Adrenal gland (tissue), 12 donors: ENCODE data around the gene TSHZ2. TPM values are rescaled to one million over a fixed set of nuclear protein-coding genes. Genes with fewer than 3 reads are reported as not detected.

Source experiments
- DNase-seq, 7 donors: peaks; one replicate each; pipeline ENCODE4 v3.0.0-alpha.2; 2019 to 2020
- H3K27ac ChIP-seq, 5 donors: fragments of 200-600 bp; sonication (generic) in 4 of 5; 1 replicate in 3 of 5; 2 replicates in 2 of 5; pipeline versions ENCODE4 v1.5.1 to v1.8.0; 2016 to 2020; ENCODE audit warnings: mild to moderate bottlenecking in 1 of 5
- H3K27me3 ChIP-seq: fragments of 200-600 bp; 2 replicates; pipeline ENCODE4 v1.8.0; 2021
- H3K36me3 ChIP-seq, 2 donors: fragments of 200-600 bp; replicated peaks in 1 of 2; 1 replicate in 1 of 2; 2 replicates in 1 of 2; pipeline versions ENCODE4 v1.5.1 to v1.8.0; 2018 to 2022
- H3K4me1 ChIP-seq, 2 donors: fragments of 200-600 bp; replicated peaks in 1 of 2; 1 replicate in 1 of 2; 2 replicates in 1 of 2; pipeline versions ENCODE4 v1.5.1 to v1.8.0; 2018 to 2021
- H3K4me3 ChIP-seq, 4 donors: fragments of 200-600 bp; sonication (generic) in 3 of 4; one replicate each; pipeline ENCODE4 v1.5.1; 2016 to 2018
- H3K9me3 ChIP-seq, 3 donors: fragments of 200-600 bp; sonication (generic) in 1 of 3; replicated peaks in 1 of 3; 1 replicate in 2 of 3; 2 replicates in 1 of 3; pipeline versions ENCODE4 v1.5.1 to v1.8.0; 2016 to 2021
- POLR2A ChIP-seq, 2 donors: fragments of 450-650 bp; IDR thresholded peaks; one replicate each; pipeline ENCODE4 v1.6.1; 2017; ENCODE audit warnings: antibody characterized with exemption in 2 of 2, mild to moderate bottlenecking in 2 of 2, moderate library complexity in 1 of 2
- WGBS, 4 donors: extraction: QIAGEN DNeasy Blood & Tissue Kit in 2 of 4; methylation state at CpG; one replicate each; pipeline versions ENCODE4 v1.1.5 to v1.1.7; 2013 to 2017; 5-methylcytosine and 5-hydroxymethylcytosine counted together
- intact Hi-C, 2 donors: fragments of 100-400 bp; cut with DNase I; formaldehyde crosslinking; loops; one replicate each; pipeline versions ENCODE4 v1.14.1 to v1.15.0; 2022 to 2023
- polyA plus RNA-seq, 3 donors: library from polyadenylated mRNA; stranded (reverse); fragments of 200-250 nt in 2 of 3; fragments of 350-450 nt in 1 of 3; fragmentation: Illumina TruSeq in 1 of 3; extraction: RNeasy Lipid Tissue Mini Kit (QIAGEN cat#74804) in 1 of 3; gene quantifications; one replicate each; pipeline ENCODE4 v1.2.3, GENCODE V29; 2013 to 2014
- total RNA-seq, 9 donors: library from RNA; depleted of rRNA in 4 of 9; stranded (reverse); fragments of >200 nt in 4 of 9; fragments of 120-200 nt in 1 of 9; fragmentation: NEBNext Ultra II Directional in 1 of 9; extraction: Animal tissue kit (Norgen Biotek cat#: 25700) in 1 of 9; gene quantifications; one replicate each; pipeline versions ENCODE4 v1.1.0 to v1.2.4, GENCODE V29; 2013 to 2023
- TF ChIP-seq, protein P1 (sequence below), 6 experiments: fragments of 450-650 bp in 4 of 6; fragments of 200-600 bp in 2 of 6; sonication (generic) in 1 of 6; IDR thresholded peaks; 1 replicate in 5 of 6; 2 replicates in 1 of 6; pipeline versions ENCODE4 v1.5.1 to v1.8.0; 2016 to 2021; ENCODE audit warnings: antibody characterized with exemption in 6 of 6, mild to moderate bottlenecking in 2 of 6, moderate library complexity in 1 of 6
- donor health status: healthy with polysubstance abuse.
- donor health status: Bipolar disorder and iron deficiency.
- donor health status: DM: yes; HTN: yes; CAD: no.
- donor health status: DM: no; HTN: no; CAD: no.
- donor health status: DM: no; HTN: no; CAD: no.
- donor health status: DM: yes; HTN: yes; CAD: no.

Gene TSHZ2
- total and polyA plus RNA-seq, 12 donors, result 20.5 to 87.1 (median 52.4) TPM

DNA sequence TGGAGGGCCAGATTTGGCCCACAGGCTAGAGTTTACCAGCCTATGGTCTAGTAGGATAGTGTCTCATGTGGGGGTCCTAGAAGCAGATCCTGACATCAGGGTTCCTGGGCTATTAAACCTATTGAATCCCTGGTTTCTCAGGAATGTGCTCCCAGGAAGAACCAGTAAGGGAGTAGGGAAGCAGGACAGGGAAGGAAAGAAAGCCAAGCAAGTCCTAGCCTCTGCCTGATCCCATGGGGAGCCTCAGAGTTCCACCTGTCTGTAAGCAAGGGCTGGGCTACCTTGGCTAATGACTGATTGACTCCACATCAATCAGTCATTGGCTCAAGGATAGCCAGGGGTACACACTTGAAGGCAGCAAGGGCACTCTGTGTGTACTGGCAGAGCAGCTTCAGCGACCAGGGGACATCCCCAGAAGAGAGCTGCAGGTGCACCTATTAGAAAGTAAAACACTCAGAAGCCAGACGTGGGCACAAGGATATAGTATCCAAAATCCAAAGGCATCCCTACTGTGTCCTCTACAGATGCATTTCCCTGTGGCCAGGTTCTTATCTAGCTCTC is 309.5 kb downstream of the TSHZ2 start:
- H3K4me3 ChIP-seq, result no peak overlapping the region
- H3K27me3 ChIP-seq, result no peaks in the 10 kb centered on the region
- no peaks in the 10 kb centered on the region for H3K9me3 ChIP-seq
- TF ChIP-seq POLR2A (IDR thresholded peaks at IDR 0.05), result no peak
- TF ChIP-seq, protein P1, sequence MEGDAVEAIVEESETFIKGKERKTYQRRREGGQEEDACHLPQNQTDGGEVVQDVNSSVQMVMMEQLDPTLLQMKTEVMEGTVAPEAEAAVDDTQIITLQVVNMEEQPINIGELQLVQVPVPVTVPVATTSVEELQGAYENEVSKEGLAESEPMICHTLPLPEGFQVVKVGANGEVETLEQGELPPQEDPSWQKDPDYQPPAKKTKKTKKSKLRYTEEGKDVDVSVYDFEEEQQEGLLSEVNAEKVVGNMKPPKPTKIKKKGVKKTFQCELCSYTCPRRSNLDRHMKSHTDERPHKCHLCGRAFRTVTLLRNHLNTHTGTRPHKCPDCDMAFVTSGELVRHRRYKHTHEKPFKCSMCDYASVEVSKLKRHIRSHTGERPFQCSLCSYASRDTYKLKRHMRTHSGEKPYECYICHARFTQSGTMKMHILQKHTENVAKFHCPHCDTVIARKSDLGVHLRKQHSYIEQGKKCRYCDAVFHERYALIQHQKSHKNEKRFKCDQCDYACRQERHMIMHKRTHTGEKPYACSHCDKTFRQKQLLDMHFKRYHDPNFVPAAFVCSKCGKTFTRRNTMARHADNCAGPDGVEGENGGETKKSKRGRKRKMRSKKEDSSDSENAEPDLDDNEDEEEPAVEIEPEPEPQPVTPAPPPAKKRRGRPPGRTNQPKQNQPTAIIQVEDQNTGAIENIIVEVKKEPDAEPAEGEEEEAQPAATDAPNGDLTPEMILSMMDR (IDR thresholded peaks at IDR 0.05), result no peak
- 79 to 96% (median 85%) methylated on average over 2 of the region's 2 CpGs for WGBS, 4 donors
- H3K27ac ChIP-seq, result no peak overlapping the region
- H3K4me1 ChIP-seq, result no peaks in the 10 kb centered on the region
- intact Hi-C loops, result no loop called here
- DNase-seq, result no peak
- H3K36me3 ChIP-seq, result no peaks in the 10 kb centered on the region

DNA sequence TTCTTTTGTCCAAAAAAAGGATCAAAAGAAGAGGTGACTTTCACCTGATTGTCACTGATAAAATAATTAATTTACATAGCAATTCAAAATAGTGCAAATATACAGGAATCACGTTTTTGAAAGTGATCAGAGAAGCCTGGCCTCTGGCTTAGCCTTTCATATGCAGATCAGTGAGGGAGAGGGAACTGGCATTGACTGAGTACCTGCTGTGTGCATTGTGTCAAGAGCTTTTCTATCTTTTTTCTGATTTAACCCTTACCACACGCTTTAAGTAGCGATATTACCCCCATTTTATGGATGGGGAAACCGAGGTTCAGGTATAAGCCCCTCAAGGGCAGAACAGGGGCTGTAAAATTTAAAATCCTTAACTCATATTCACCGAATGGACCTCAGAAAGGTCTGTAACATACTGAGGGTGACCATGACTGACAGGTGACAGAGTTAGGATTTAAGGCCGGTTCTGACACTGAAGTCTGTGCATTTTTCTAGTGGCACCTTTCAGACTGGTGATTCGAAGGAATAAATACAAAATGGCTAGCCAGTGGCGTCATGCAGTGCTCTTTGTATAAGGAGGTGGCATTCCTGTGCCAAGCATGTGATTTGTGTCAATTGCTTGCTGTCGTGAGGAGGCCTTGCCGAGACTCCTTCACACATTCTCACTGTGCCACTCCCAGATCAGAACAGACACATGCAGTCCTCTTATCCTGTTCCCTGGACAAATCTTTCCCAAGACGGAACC is 310.2 kb downstream of the TSHZ2 start:
- intact Hi-C loops, result no loop called here
- Histone ChIP-seq H3K27me3 (no peaks in the 10 kb centered on the region), H3K36me3 (no peaks in the 10 kb centered on the region), H3K4me3 (no peak overlapping the region), H3K27ac (no peak overlapping the region), H3K9me3 (no peaks in the 10 kb centered on the region), H3K4me1 (no peaks in the 10 kb centered on the region)
- DNase-seq, result no peak
- TF ChIP-seq, protein P1 (IDR thresholded peaks at IDR 0.05), result no peak
- no peak for TF ChIP-seq POLR2A (IDR thresholded peaks at IDR 0.05)
- WGBS, 4 donors, result 85 to 88% (median 86%) methylated on average over 11 of the region's 11 CpGs

DNA sequence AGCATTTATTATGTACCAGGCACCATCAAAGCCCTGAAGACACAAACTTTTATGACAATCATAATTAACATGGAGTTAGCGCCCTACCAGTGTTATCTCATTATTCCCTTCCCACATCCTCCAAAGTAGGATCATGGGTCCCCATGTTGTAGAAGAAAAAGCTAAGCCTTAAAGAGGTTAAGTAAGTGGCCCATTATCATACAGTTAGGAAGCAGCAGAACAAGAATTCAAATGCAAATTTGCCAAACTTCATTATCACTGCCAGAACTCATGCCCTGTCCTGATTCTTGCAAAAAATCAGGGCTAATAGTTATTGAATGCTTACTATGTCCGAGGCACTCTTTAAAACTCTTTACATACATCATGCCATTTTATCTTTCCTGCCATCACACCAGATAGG is 310.9 kb downstream of the TSHZ2 start:
- no peak overlapping the region for H3K4me3 ChIP-seq
- no peak for DNase-seq
- H3K36me3 ChIP-seq, result no peaks in the 10 kb centered on the region
- H3K27ac ChIP-seq, result no peak overlapping the region
- no peaks in the 10 kb centered on the region for H3K4me1 ChIP-seq
- TF ChIP-seq POLR2A (IDR thresholded peaks at IDR 0.05), result no peak
- TF ChIP-seq, protein P1 (IDR thresholded peaks at IDR 0.05), result no peak
- intact Hi-C loops, result no loop called here
- no peaks in the 10 kb centered on the region for H3K27me3 ChIP-seq
- no peaks in the 10 kb centered on the region for H3K9me3 ChIP-seq
- 78 to 97% (median 90%) methylated on average over 2 of the region's 2 CpGs for WGBS, 4 donors

DNA sequence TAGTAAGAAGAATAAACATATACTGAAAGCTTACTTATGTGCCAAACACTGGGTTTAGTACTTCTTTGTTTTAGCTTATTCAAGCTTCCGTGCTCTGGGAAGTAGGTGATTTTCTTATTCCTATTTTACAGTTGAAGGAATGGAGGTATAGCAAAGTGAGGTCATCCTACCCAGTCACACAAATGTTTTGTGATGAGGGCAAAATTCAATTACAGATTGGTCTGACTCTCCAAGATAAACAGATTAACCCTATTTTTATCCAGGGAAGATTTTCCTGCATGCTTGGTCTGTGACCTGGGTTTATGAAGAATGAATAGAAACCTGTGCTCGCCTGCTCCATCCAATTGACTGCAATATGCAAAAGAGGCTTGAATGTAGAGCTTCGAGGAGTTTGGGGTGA is 311.4 kb downstream of the TSHZ2 start:
- no peak overlapping the region for H3K4me3 ChIP-seq
- no peaks in the 10 kb centered on the region for H3K36me3 ChIP-seq
- no peak overlapping the region for H3K27ac ChIP-seq
- TF ChIP-seq POLR2A (IDR thresholded peaks at IDR 0.05), result no peak
- TF ChIP-seq, protein P1 (IDR thresholded peaks at IDR 0.05), result no peak
- DNase-seq, result no peak
- H3K4me1 ChIP-seq, result no peaks in the 10 kb centered on the region
- no peaks in the 10 kb centered on the region for H3K9me3 ChIP-seq
- 75 to 81% (median 77%) methylated on average over 3 of the region's 3 CpGs for WGBS, 4 donors
- no peaks in the 10 kb centered on the region for H3K27me3 ChIP-seq
- intact Hi-C loops, result no loop called here
